Endothelial cell (in vitro differentiated cells): ENCODE measurements around the gene NSDHL. TPM values are rescaled to one million over a fixed set of nuclear protein-coding genes. Genes with fewer than 3 reads are reported as not detected.

Experiments used
- DNase-seq: peaks from one replicate; pipeline ENCODE4 v3.0.0; 2021; ENCODE audit warnings: low spot score
- H3K27ac Mint-ChIP-seq: one replicate; pipeline ENCODE4 v1.8.0; 2021; ENCODE audit warnings: mixed read lengths, inconsistent platforms; ENCODE audit not compliant: unreplicated experiment
- H3K27me3 Mint-ChIP-seq: one replicate; pipeline ENCODE4 v1.8.0; 2021; ENCODE audit warnings: mild to moderate bottlenecking, moderate library complexity, mixed read lengths, inconsistent platforms; ENCODE audit not compliant: unreplicated experiment
- H3K36me3 Mint-ChIP-seq: one replicate; pipeline ENCODE4 v1.8.0; 2021; ENCODE audit warnings: mild to moderate bottlenecking, low read depth, mixed read lengths, inconsistent platforms; ENCODE audit not compliant: unreplicated experiment
- H3K4me1 Mint-ChIP-seq: one replicate; pipeline ENCODE4 v1.8.0; 2021; ENCODE audit warnings: mild to moderate bottlenecking, mixed read lengths, inconsistent platforms; ENCODE audit not compliant: unreplicated experiment
- H3K4me3 Mint-ChIP-seq: one replicate; pipeline ENCODE4 v1.8.0; 2021; ENCODE audit warnings: mild to moderate bottlenecking, mixed read lengths, inconsistent platforms; ENCODE audit not compliant: unreplicated experiment
- H3K9me3 Mint-ChIP-seq: one replicate; pipeline ENCODE4 v1.8.0; 2021; ENCODE audit warnings: mixed read lengths, inconsistent platforms; ENCODE audit not compliant: unreplicated experiment
- total RNA-seq: library from RNA; stranded (reverse); fragmentation: NEBNext Ultra II Directional; extraction: Animal tissue kit (Norgen Biotek cat#: 25700); gene quantifications from one replicate; pipeline ENCODE4 v1.2.1, GENCODE V29; 2021; ENCODE audit not compliant: unreplicated experiment
- TF ChIP-seq, protein P1 (sequence below): fragments of 200-600 bp; sonication (generic); IDR thresholded peaks from one replicate; pipeline ENCODE4 v1.5.0; 2021; ENCODE audit warnings: antibody characterized with exemption; ENCODE audit not compliant: unreplicated experiment

NSDHL gene
- total RNA-seq, 1 donor from 2014 or later: 26.5 TPM

DNA sequence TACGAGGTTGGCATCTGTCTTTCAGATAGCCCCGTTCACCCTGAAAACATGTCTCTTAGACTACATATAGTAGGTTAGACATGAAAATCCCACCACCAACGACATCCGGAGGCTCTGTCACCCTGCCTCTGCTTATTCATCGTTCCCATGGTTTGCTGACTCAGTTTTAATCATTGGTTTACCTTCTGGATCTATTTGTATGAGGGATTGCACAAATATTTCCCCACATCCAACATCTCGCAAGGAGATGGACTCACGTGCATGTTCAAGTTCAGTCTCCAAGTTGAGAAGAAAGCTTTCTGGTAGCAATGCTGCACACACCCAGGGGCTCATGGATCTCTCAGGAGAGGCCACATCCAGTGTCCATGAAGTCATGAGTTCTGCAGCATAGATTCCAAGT, 11.1 kb upstream of the NSDHL start:
- Mint-ChIP-seq H3K4me1 (no peaks in the 10 kb centered on the region), H3K9me3 (no peaks in the 10 kb centered on the region), H3K27ac (no peak overlapping the region), H3K36me3 (no peaks in the 10 kb centered on the region), H3K27me3 (peaks cover 2% of the 10 kb centered on the region), H3K4me3 (no peak overlapping the region)
- TF ChIP-seq, protein P1, sequence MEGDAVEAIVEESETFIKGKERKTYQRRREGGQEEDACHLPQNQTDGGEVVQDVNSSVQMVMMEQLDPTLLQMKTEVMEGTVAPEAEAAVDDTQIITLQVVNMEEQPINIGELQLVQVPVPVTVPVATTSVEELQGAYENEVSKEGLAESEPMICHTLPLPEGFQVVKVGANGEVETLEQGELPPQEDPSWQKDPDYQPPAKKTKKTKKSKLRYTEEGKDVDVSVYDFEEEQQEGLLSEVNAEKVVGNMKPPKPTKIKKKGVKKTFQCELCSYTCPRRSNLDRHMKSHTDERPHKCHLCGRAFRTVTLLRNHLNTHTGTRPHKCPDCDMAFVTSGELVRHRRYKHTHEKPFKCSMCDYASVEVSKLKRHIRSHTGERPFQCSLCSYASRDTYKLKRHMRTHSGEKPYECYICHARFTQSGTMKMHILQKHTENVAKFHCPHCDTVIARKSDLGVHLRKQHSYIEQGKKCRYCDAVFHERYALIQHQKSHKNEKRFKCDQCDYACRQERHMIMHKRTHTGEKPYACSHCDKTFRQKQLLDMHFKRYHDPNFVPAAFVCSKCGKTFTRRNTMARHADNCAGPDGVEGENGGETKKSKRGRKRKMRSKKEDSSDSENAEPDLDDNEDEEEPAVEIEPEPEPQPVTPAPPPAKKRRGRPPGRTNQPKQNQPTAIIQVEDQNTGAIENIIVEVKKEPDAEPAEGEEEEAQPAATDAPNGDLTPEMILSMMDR: no peak
- DNase-seq: no peak

GRCh38 chrX:152821145-152821765, 9.6 kb upstream of the NSDHL start:
- H3K9me3 Mint-ChIP-seq: no peaks in the 10 kb centered on the region
- DNase-seq: peak; percentile 63
- no peak overlapping the region for H3K4me3 Mint-ChIP-seq
- no peaks in the 10 kb centered on the region for H3K4me1 Mint-ChIP-seq
- H3K27ac Mint-ChIP-seq: no peak overlapping the region
- TF ChIP-seq, protein P1: peak; percentile 62
- peaks cover 2% of the 10 kb centered on the region for H3K27me3 Mint-ChIP-seq
- H3K36me3 Mint-ChIP-seq: no peaks in the 10 kb centered on the region

DNA sequence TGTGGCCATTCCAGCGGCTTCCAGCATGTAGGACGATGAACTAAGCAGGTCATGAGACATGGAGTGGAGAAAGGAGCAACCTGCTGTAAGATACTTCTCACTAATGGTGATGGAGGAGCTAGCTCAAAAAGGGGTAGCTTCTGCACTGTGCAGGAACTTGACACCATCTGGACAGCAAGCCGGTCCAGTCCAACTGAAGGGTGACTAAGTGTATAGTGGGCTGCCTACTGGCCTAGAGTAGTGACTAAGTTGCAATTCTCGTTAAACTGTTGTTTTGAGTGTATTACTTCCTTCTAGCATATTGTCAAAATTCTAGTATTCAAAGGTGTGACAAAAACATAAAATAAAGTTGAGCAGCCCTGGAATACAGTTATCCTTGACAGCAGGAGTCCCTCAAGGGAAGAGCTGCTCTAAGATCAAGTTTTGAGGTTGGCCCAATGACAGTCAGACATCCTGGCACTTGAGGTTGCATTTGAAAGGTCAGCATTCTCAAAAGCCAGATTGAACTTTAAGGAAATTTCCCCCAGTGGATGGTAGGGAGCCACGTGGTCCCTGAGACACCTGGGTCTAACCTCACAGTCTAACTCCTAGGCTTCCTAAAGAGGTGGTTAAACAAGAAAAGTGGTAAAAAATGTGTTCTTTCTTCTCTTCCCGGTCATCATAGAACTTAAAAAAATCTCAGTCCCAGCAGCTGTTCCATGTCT, 8.3 kb upstream of the NSDHL start:
- Mint-ChIP-seq H3K9me3 (no peaks in the 10 kb centered on the region), H3K27ac (no peak overlapping the region), H3K4me1 (no peaks in the 10 kb centered on the region), H3K4me3 (no peak overlapping the region), H3K36me3 (no peaks in the 10 kb centered on the region), H3K27me3 (peaks cover 2% of the 10 kb centered on the region)
- TF ChIP-seq, protein P1: no peak
- DNase-seq: no peak

DNA sequence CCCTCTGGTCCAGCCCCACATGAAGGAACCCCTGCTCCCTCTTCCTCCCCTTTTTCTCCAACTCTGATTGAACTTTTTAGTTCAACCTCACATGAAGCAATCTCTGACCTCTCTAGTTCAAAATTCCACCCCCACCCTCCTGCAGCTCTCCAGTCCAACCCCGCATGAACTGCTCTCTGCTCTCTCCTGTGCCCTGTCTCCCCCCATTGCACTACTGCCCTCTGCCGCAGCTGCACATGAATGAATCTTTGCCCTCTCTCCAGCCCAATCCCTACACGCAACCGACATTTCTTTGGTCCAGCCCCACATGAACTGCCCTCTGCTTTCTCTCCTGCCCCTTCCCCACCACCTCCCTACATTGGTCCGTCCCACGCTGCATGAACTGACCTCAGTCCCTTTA, 7.2 kb upstream of the NSDHL start:
- no peak for DNase-seq
- TF ChIP-seq, protein P1: no peak
- Mint-ChIP-seq H3K9me3 (no peaks in the 10 kb centered on the region), H3K4me1 (no peaks in the 10 kb centered on the region), H3K4me3 (no peak overlapping the region), H3K36me3 (no peaks in the 10 kb centered on the region), H3K27me3 (peaks cover 2% of the 10 kb centered on the region), H3K27ac (no peak overlapping the region)

DNA sequence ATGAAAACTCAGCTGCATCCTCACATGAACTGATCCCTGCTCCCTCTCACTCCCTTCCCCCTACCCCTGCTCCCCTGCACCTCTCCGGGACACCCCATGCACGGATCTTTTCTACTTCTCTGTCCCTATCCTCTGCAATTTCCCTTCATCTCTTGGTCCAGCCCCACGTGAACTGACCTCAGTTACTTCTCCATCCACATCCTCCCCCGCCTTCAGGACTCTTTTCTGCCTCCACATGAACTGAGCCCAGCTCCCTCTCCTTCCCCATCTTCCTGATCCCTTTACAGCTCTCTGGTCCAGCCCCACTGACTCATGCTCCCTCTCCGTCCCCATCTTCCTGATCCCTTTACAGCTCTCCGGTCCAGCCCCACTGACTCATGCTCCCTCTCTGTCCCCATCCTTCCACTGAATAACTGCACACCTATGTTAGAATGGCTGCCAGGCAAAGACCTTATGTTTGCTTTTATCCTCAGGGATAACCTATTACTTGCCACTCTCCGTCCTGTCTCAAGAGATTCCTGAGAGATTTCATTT, 6.0 kb upstream of the NSDHL start:
- Mint-ChIP-seq H3K9me3 (no peaks in the 10 kb centered on the region), H3K4me3 (no peak overlapping the region), H3K4me1 (no peaks in the 10 kb centered on the region), H3K36me3 (peaks cover 3% of the 10 kb centered on the region), H3K27ac (no peak overlapping the region), H3K27me3 (peaks cover 2% of the 10 kb centered on the region)
- TF ChIP-seq, protein P1: no peak
- no peak for DNase-seq
